Stimulated activated CD8-positive, alpha-beta memory T cell treated with anti-CD3 and anti-CD28 coated beads, Interleukin-12 subunit alpha, Interleukin-12 subunit beta, amount 100 ng/mL, for 24 hours (primary cell): ENCODE data around the gene TKFC.

Experiments used
- DNase-seq: peaks from one replicate; pipeline ENCODE4 v3.0.0-alpha.2; 2020; ENCODE audit errors: extremely low read depth

The TKFC gene

GRCh38 chr11:61332797-61333549 is at the start of gene TKFC, which contains the start of gene DDB1:
Gene TKFC, plus strand, starts transcription at chr11:61333228. Its CDS starts 1,501 bp downstream, at chr11:61334729.
Gene DDB1, minus strand, starts transcription at chr11:61333105. Its CDS starts 137 bp downstream, at chr11:61332968.
- peak; percentile 95 for DNase-seq

DNA sequence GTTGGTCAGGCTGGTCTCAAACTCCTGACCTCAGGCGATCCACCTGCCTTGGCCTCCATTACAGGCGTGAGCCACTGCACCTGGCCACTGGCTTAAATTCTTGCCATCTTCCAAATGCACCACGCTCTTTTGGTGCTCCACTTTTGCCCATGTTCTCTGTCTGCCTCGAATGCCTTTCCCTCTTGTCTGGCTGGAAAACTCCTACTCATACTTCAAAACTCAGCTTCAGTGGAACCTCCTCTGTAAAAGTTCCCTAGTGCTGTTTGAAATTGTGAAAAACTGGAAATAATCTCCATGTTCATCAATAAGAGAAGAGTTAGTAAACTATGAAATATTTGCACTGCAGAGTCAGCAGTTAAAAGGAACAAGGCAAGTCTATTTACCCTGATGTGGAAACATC is 49.4 kb upstream of the TKFC start:
- no peak for DNase-seq

DNA sequence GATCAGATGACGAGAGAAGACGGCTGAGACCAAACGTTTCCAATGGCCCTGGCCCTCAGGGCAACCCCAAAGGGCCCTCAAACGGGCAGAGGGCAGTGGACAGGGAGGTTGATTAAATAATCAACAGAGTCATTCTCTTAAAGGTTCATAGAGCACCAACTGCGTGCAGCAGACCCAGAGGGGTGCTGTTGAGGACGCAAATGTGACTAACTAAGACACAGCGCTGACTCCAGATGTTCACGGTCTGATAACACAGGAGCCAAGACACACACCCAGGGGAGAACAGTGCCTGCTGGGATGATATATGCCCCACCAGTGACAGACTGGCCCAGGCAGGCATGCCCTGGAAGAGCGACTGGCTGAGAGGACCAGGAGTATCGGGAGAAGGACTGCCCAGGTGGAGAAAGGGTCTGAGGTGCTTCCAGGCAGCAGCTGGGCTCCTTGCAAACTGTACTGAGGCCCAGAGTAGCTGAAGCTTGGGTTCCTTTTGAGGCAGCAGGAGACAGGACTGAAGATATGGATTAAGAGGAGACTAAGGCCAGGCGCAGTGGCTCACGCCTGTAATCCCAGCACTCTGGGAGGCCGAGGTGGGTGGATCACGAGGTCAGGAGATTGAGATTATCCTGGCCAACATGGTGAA is 45.6 kb upstream of the TKFC start:
- no peak for DNase-seq

GRCh38 chr11:61290905-61291690 is 41.9 kb upstream of the TKFC start:
- no peak for DNase-seq

GRCh38 chr11:61292356-61292755 is 40.7 kb upstream of the TKFC start:
- no peak for DNase-seq

GRCh38 chr11:61293867-61294716 is 38.9 kb upstream of the TKFC start:
- DNase-seq, result peak; percentile 17

GRCh38 chr11:61294717-61295595 is 38.1 kb upstream of the TKFC start, which contains the start of gene VWCE:
Gene VWCE, minus strand, starts transcription at chr11:61295316. Its CDS starts 279 bp downstream, at chr11:61295037.
- peak; percentile 31 for DNase-seq

GRCh38 chr11:61295596-61295926 is 37.5 kb upstream of the TKFC start:
- DNase-seq, result no peak

DNA sequence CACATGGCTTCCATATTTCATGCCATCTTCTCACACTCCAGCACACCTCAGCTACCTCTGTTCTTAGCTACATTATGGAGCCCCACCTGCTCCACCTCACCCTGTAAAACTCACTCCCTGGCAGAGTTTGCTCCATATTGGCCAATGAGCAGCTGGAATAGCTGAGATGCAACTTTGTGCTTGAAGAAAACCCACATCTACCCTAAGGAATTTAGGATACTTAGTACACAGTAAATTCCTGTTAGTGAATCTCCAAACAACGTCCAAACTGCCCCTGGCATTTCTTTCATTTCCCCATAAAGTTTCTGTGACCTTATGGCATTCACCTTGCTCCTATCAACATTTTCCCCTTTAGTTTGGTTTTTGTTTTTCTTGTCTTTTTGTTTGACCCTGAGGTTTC is 35.7 kb upstream of the TKFC start:
- DNase-seq, result no peak

GRCh38 chr11:61297746-61298145 is 35.3 kb upstream of the TKFC start:
- no peak for DNase-seq

DNA sequence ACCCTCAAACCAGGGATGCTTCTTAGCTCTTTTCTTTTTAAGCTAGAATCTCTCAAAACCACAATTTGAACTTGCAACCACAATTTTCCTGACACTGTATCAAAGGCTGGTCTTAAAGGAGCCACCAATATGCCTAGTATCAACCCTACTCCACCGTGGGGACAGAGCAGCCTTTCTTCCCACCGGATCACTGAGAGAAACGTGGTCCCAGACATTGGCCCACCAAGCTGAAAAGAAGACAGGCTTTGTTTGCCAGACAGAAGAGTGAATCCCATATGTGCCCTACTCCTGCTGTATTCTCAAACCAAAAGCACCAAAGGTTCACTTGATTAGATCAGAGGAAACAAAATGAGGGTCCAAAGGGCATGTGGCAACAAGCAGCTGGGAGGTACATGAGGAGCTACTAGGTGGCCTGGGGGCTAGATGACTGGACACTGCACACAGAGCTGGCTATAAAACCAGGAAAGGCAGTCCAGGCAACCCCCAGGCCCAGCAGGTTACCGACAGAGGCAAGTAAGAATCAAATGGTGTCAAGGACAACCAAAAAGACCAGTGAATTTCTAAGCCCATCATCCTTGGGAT is 34.3 kb upstream of the TKFC start:
- no peak for DNase-seq

DNA sequence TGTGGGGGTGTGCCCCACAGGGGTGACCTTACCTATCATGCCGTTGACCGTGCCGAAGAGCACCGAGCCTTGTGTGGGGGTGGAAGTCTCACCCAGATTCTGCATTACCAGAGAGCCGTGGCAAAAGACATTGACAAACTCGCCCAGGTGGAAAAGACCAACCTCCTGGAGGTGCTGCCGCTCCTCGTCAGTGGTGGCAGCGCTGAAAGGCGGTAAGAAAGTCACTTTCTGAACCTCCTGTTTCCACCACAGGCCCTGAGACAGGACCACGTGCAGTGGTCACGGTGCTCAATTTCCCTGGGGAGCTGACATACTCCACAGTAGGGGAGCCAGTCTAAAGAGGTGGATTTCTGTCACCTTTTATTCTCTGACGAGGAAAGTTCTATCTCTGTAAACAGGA is 30.5 kb upstream of the TKFC start:
- DNase-seq, result no peak

DNA sequence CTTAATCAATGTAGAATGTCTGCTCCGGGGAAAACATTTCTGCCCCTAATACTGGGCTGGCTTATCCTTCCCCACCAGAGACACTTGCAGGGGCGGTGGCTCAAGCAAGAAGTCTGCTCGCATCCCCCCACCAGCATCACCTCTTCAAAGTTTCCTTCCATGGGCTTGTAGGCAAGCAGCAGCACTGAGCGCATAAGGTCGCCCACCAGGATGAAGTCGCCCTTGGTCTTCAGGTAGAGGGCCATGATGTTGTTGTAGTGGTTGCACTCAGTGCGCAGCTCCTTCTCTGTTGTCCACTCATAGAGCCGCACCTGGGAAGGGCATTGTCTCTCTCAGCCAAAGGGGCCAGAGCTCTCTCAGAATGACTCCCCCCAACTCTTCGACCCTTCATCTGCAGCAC is 29.3 kb upstream of the TKFC start:
- DNase-seq, result no peak

DNA sequence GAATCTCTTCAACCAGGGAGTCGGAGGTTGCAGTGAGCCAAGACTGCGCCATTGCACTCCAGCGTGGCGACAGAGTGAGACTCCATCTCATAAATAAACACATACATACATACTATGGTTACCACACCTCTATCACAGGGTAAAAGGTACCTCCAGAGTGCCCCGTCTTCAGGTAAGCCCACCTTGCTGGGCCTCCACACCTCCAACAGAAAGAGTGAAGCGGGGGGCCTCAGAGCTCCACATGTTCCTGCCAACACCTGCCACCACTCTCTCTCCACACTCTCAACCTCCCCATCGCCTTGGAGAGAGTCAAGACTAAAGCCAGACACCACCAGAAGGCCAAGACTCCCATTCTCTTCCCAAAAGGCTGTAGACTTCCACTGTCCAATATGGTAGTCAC is 27.6 kb upstream of the TKFC start:
- DNase-seq, result no peak

- DNase-seq, result no peak
These were observed 26.8 kb upstream of the TKFC start for GRCh38 chr11:61306221-61306620.

GRCh38 chr11:61307354-61307753 is 25.7 kb upstream of the TKFC start:
- DNase-seq, result no peak

DNA sequence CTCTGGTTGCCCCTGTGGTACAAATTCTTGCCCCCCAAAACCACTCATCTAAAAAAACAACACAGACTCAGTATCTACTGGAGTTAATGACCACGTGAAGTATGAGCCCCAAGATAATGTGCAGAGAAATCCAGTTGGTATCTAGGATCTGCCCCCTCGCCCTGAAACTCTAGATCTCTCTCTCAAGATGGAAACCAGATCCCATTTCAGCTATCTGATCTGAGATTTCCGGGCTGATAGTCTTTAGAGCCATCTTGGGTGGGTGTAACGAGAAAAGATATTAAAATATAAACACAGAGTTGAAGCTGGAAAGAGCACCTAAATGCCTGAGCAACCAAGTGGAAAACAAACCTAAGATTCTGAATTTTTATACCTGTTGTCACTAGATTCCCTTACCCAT is 23.9 kb upstream of the TKFC start:
- DNase-seq, result no peak

DNA sequence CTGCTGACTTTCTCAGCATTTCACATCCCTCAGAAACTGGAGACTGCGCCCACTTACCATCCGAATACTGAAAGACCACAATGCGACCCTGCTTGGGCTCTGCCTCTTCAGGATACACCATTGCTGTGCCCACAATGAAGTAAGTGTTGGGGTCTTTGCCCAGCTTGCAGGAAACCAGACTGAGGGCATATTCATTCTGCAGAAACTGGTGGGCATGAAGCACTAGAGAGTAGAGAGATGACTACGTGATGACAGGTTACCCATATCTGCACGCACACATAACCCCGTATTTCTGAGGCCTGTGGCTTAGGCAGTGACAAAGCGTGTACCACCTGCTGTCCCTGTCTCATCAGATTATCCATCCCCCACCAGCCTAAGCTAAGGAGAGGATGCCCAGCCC is 23.3 kb upstream of the TKFC start:
- no peak for DNase-seq

- no peak for DNase-seq
These were observed 22.3 kb upstream of the TKFC start for GRCh38 chr11:61310749-61311148.

GRCh38 chr11:61315260-61315659 is 17.8 kb upstream of the TKFC start:
- DNase-seq, result no peak
